Measurements from ENCODE around the gene SYT15.
"Not testable (repeated sequence)": the region's sequence is repeated elsewhere in the genome, so short reads cannot be mapped to it uniquely, and the experiment has no call there.

Gene SYT15

GRCh38 chr10:46578474-46579178 lies at the start of gene SYT15:
SYT15 (plus strand) TSS chr10:46579128; CDS start chr10:46579169, 41 bp downstream.
- not testable (repeated sequence) for DNase-seq (ENCODE audit: low spot score)

GRCh38 chr10:46529742-46530141 lies 49.2 kb upstream of the SYT15 start:
- not testable (repeated sequence) for DNase-seq (ENCODE audit: low spot score)

- DNase-seq (ENCODE audit: low spot score) = no peak
Observed at GRCh38 chr10:46530249-46531186, 48.4 kb upstream of the SYT15 start.

GRCh38 chr10:46532256-46532655 lies 46.7 kb upstream of the SYT15 start:
- DNase-seq (ENCODE audit: low spot score) = not testable (repeated sequence)

GRCh38 chr10:46534828-46535524 lies 44.0 kb upstream of the SYT15 start:
- DNase-seq (ENCODE audit: low spot score) = no peak

- DNase-seq (ENCODE audit: low spot score) = no peak
Observed at GRCh38 chr10:46536171-46536570, 42.8 kb upstream of the SYT15 start.

GRCh38 chr10:46536781-46537180 lies 42.1 kb upstream of the SYT15 start:
- DNase-seq (ENCODE audit: low spot score) = no peak

GRCh38 chr10:46537309-46537708 lies 41.6 kb upstream of the SYT15 start:
- DNase-seq (ENCODE audit: low spot score) = no peak

- no peak for DNase-seq (ENCODE audit: low spot score)
Observed at GRCh38 chr10:46538155-46538554, 40.8 kb upstream of the SYT15 start.

GRCh38 chr10:46538717-46539426 lies 40.1 kb upstream of the SYT15 start:
- no peak for DNase-seq (ENCODE audit: low spot score)

GRCh38 chr10:46539596-46540411 lies 39.1 kb upstream of the SYT15 start:
- no peak for DNase-seq (ENCODE audit: low spot score)

- DNase-seq (ENCODE audit: low spot score) = no peak
Observed at GRCh38 chr10:46540412-46541016, 38.4 kb upstream of the SYT15 start.

GRCh38 chr10:46541017-46541661 lies 37.8 kb upstream of the SYT15 start:
- no peak for DNase-seq (ENCODE audit: low spot score)

GRCh38 chr10:46541735-46542566 lies 37.0 kb upstream of the SYT15 start:
- no peak for DNase-seq (ENCODE audit: low spot score)

- no peak for DNase-seq (ENCODE audit: low spot score)
Observed at GRCh38 chr10:46542567-46543465, 36.1 kb upstream of the SYT15 start.

- DNase-seq (ENCODE audit: low spot score) = no peak
Observed at GRCh38 chr10:46543466-46544377, 35.2 kb upstream of the SYT15 start.

All from CD4-positive, alpha-beta T cell treated with Interleukin-15 for 4 hours (primary cell).